Measurements from ENCODE around the gene KPTN.

The KPTN gene

DNA sequence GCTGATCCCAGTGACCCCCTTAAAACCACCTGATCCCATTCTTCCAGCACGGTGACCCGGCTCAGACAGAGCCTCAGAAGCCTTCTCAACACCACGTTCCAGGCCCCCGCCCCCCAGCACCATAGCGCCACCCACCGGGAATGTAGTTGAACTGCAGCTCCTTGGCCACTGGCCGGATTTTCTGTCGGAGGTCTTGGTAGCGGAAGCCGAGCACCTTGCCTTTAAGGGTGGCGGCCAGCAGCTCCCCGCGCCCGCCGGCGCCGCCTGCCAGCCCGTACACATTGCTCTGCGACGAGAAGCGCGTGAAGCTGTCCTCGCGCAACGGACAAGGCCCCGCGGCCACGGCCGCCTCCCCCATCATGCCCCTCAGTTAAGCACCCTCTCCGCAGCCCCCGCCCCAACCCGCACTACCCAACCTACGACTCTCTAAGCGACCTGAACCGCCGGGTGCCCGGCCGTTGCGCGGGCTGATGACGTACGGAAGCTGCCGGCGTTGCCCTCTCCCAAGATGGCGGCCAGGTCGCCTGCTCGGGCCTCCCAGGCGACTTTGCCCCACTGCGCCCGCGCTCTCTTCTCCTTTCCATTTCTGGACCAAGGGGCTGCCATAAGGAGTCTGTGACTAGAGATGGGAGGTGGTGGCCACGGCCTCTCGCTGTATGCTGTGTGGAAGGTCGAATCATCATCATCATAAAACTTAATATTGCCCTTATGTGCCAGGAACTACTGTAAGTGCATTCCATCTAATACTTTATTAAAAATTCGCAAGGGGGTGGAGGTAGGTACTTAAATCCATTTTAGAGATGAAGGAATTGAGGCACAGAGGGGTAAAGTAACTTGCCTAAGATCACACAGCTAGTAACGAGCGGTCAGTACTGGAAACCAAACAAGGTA lies at the start of gene KPTN:
Gene KPTN (minus strand): TSS at position 420 of the 891 bp plus-strand sequence. CDS start 59 bp downstream, at position 361.
- peak; percentile 94 for DNase-seq

DNA sequence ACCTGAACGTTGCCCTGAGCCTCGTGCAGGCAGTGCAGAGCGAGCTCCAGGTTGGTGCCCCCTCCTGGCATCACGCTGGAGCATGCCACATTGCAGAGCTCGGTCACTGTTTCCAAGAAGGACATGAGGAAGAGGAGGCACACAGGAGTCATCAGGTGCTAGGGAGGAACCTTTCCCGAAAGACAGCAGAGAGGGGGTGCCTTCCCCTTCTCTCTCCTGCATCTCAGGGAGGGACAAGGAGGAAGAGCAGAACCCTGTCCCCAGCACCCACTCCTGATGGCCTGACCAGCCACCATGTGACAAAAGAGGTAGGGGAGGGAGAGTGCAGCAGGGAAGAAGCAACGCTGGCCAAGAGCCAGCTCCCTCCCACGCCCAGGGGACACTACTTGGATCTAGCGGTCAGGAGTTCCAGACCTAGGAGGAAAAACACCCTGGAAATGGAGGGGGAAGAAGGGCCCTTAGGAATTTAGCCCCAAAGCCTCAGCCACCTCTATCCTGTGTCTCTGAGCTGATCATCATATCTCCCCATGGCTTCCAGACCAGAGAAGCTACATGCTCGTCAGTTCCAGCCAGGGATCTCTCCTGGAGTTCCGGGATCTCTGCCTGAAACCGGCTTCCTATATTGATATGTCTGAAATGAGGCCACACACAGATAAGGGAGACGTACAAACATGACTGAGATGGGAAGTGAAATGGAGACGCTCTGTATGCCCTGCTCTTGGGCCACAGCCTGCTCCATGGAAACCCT lies 47.8 kb upstream of the KPTN start:
- no peak for DNase-seq

DNA sequence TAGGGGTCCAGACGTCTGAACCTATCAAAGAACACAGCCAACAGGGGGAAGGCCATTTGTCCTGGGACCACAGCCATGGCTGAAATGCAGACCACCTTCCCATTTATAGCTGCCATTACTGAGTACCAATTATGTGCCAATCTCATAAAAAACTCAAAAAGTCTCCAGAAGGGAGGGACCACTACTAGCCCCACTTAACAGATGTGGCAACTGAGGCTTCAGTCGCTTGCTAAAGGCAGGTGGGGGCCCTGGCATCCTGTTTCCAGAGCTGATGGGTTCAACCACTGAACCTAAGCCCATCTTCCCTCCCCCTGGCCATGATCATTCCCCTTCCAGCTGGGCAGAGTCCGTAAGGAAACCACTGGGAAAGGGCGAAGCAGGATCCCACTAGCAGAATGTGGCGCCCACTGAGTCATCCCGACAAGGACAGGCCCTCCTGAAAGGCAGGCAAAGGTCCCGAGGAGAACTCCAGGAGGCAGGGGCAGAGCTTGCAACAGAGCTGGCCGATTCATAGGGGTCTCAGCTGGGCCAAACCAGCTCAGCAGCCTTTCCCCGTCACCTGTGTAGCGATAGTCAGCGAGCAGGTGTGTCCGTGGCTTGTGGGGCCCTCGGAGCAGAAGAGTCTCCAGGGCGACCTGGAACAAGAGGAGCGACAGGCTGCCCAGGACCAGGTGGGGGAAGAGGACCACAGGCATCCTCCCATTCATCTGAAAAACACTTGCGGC lies 45.2 kb upstream of the KPTN start:
- DNase-seq, result no peak

DNA sequence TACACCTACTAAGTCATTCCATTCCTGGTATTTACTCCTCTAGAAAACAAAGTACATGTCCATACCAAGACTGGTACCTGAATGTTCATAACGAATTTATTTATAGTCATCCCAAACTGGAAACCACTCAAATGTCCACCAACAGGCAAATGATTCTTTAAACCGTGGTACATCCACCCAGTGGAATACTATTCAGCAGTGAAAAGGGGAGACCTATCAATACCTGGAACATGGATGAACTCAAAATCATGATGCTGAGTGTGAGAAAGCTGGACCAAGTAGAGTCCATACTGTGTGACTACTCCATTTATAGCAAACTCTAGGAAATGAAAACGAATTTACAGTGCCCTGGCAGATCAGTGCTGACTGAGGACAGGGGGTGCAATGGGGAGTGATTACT lies 42.8 kb upstream of the KPTN start:
- DNase-seq, result no peak

DNA sequence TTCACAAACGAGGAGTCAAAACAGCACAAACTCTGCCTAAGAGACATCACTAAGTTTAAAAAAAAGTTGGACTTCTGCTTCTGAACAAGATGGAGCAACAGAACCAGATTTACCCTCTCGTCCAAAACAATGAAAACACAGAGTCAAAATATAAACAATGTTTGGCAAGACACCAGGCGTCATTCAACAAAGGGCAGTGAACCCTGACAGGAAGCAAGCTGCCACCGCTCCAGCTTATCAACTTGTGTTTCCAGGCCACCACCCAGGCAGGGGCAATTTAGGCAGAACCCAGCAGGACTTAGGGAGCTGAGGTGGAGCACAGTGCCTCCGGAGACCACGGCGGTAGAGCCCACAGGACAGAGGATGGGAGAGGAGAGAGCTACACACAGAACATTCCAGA lies 39.5 kb upstream of the KPTN start:
- no peak for DNase-seq

DNA sequence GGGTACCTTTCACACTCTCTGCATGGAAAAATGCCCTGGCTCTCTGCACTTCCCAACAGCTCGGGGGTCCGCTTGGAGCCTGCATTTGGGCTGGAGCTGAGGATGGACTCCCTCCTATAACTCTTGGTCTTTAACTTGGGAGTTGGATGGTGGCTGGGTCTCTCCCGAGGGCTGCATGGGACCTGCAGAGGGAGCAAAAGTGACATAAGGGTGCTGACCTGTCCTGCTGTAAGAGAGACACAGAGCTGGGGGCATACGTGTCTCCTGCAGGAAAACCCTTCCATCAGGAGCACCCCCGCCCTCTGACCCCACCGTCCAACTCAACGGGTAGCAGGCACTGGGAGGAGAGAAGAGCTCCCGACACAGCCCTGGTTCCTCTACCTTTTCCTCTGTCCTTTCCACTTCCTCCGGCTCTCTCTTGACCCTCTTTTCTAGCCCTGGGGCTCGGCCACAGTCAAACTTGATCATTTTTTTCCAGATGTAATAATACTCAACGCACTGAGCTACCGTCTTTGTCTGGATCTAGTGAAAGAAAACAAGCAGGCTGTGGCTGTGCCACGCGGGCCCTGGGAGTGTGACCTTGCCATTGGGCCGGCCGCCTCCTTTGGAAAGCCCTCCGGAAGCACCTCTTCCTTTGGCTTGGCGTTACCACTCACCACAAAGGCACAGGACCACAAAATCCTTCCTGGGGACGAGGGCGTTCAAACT lies 37.6 kb upstream of the KPTN start:
- DNase-seq, result no peak

DNA sequence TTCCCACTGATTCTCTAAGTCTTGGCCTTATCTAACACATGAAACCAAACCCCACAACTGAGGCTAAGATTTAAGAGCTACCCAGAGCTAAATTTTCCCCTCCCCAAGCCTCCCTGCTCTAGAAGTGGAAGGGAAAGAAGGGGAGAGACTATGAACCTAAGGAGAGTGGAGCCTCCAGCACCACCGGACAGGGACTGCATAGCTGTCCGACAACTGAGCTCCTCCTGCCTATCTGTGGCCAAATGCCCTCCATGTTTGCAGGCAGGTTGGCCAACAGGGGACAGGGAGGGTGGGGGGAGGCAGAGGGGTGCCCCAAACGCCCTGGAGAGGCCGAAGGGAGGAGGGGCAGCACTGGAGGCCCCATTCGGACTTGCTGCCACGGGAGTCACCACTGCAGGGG lies 36.8 kb upstream of the KPTN start:
- DNase-seq, result no peak

DNA sequence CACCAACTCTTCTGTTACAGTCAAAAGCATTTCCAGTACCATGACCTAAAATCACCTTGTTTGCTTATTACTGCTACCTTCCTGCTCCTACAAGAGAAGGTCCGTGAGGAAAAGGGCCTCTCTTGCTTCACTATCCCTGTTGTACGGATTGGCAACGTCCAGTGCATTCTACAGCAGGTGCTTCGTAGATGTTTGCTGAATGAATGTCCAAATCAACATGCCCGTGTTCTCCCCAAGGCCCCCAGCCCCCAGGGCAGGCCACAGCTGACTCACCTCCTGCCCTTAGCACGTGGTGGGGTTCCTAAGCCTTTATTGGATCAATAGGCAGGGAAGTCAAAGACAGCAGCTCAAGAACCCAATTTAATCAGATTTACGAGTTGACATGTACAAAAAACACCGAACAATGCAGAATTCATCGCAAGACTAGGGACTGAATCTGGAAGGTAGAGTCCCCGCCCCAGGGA lies 36.4 kb upstream of the KPTN start:
- no peak for DNase-seq

DNA sequence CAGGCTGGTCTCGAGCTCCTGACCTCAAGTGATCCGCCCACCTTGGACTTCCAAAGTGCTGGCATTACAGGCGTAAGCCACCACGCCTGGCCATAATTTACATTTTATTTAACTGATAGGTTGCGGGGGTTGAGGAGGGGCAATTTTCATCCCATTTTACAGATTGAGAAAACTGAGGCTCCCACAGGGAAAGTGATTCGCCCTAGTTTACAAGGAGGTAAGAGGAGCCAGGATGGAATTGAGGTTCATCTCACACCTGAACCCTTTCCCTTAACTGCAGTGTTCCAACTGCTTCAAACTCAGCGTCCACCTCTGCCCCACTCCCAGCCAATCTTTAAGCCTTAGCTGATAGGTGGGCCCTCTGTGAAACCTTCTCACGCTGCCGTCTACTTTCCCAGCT lies 34.8 kb upstream of the KPTN start:
- DNase-seq, result no peak

DNA sequence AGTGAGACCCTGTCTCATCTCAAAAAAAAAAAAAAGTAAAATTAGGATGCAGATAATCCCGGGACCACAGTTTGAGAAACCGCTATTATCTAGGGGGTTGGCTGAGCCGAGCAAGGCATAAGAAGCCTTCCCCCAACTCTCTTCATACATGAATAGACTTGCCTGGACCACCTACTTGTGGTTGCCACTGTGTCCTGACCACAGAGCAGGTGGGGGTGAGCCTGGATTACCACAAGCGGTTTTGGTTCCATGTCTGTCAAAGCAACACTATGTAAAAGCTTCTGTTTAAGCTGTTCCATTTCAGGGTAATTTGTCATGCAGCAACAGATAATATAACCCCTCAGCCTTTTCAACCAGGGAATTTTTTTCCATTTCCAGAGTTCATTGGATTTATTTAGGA lies 34.1 kb upstream of the KPTN start:
- no peak for DNase-seq

DNA sequence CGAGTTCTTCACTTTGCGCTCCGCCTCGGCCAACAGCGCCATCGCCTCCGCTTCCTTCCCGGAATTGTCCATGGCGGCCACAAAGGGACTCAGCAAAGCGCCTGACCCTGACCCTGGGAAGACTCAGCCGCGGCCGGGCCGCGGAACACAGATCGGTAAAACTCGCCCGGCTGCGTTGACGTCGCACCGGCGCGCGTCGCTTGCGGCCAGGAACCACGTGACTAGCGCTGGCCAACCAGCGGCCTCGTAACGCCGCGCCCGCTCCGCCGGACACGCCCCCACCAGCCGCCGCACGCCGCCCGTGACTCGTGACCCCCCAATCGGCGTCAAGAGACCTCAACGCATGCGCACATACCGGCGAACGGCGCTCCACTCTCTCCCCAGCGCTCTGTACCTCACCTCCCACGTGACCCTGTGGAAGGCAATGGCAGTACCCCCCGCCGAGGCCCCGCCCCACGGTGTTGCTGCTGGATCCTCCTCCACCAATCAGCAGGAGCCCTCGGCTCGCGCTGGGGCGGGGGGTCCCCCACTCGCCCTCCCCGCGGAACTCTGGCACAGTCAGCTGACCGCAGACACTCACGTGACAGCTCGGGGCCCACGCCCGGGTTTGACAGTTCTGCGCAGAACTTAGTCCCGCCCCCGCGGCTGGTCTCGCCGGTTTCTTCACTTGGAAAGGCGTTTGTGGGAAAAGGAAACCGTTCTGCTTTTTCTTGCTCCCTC lies 31.0 kb upstream of the KPTN start, which contains the start of gene NAPA:
Gene NAPA (minus strand): TSS at position 195 of the 720 bp plus-strand sequence. CDS start 123 bp downstream, at position 72.
- DNase-seq, result peak; percentile 100

DNA sequence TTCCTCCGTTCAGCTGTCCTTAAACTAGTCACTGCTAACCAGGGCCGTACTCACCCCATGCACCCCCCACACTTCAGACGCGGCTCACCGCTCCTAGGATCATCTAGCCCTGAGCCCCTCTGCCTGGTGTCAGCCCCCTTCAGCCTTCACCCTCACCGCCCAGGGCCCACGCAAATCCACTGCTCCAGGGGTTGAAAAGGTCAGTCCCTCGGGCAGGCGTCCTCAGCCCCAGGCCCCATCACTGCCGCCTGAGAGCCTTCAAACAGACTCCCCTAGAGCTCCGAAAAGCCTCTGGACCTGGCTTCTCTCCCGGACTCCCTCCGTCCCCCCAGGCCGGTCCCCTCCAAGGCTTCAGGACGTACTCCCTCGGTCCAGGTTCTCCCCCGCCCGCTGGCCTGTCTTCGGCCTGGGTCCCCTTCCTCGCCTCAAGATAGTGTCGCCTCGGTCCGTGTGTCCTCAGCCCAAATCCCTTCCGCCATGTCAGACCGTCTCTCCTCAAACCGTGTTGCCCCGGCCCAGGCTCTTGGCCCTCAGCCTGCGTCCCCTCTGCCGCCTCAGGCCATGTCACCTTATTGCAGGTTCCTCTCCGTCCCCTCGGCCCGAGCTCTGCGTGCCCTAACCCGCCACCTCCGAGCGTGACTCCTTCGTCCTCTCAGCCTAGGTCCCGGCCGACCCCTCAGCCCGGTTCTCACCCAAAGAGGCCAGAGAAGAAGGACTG lies 30.3 kb upstream of the KPTN start:
- no peak for DNase-seq

DNA sequence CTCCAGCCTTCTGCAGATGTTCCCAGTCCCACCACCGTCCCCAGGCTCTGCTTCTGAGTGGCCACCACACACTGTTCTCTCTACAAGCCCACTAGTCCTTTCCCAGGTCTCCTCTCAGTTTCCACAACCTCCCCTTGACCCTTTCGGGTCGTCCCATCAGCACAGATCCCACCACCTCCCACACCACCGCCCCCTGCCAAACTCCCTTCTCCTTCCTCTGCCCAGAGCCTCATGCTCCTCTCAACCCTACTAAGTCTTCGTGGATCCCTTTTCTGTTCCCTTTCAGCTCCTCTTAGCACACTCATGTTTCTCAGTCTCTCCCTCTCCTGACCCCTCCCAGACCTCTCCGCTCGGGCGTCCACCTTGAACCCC lies 28.9 kb upstream of the KPTN start:
- no peak for DNase-seq

DNA sequence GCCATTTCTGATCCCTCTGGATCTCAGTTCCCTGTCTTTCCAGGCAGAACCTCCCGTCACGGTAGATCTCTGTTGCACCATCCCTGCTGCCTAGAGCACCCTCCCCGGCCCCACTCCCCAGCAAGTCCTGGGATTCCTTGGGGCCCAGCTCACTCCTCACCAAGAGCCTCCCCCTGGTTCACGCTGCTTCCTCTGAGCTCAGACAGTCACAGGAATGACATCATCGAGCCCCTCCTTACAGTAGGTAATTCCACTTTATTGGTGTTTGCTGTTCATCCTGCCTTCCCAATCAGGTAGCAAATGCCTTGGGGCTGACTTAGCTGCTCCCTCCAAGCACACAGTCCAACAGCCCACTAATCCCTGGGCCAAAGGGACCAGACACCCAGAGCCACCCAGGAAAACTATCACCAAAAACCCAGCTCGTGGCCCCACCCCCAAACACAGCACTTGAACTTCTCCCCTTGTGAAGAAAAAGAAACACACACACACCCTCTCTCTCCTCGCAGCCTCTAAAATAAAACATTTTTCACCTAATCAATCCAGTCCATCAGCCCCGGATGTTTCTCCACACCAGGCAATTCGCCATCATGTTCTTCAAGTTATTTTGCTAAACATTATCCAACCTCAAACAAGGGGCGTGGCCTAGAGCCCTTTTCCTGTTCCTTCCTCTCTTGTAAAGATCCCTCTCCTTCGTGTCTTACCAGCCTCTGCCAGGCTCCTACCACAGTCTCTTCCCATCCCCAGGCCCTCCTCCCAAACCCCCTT lies 28.3 kb upstream of the KPTN start:
- DNase-seq, result no peak

DNA sequence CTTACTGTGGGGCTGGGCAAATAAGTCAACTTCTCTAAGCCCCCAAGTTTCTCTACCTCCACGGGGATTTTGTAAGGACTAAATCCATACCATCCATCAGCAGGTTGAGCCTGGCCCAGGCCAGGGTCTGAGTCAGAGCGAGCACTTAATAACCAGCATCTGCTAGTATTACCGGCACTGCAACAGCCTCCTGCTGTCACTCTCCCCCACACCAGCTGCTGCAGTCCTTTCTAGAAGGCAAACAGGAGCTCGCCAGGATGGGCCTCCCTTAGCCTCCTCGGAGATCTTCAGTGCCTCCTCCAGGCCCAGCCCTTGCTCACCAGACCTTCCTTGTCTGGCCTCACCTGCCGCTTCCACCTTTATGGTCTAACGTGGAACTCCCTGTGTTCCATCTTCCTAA lies 27.7 kb upstream of the KPTN start:
- DNase-seq, result no peak

DNA sequence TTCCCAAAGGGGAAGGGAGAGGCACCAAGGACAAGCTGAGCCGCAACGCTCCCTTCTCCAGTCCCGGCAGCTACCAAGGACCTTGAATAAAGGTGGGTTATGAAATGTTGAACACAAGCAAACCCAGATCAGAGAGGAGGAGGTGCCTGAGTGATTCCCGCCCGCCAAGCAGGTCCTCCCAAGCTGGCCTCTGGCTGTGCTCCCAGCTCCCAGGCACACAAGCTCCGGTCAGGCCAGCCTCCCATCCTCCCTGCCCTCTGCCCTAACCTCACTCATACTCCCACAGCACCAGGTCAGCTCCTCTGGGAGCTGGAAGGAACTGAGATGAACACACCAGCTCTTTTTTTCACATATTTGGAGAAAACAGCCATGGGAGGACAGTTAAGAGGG lies 27.1 kb upstream of the KPTN start:
- no peak for DNase-seq

DNA sequence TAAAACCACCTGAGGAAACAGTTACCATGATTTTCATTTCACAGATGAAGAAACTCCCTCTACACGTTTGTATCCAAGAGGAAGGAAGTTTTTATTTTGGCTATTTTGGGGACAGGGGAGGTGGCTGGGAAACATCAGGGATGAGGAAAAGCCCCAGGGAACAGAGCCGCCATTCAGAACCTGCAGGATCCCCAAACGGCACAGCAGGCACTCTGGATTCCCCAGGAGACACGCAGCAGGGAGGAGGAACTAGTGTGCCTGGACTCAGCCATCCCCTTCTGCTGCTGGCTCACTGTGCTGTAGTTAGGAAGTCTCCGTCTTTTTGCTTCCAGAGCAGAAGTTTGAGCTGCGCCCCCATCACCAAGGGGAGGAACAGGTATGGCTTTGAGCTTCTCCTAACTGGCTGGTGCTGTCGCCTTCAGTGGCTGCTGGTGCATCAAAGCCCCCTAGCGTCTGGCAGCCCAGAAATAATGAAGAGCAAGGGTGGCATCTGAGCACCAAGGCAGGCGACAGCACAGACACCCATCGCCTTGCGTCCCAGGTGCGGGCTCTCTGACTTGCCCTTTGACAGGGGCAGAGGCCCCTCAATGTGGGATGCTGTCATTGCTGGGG lies 26.6 kb upstream of the KPTN start:
- no peak for DNase-seq

DNA sequence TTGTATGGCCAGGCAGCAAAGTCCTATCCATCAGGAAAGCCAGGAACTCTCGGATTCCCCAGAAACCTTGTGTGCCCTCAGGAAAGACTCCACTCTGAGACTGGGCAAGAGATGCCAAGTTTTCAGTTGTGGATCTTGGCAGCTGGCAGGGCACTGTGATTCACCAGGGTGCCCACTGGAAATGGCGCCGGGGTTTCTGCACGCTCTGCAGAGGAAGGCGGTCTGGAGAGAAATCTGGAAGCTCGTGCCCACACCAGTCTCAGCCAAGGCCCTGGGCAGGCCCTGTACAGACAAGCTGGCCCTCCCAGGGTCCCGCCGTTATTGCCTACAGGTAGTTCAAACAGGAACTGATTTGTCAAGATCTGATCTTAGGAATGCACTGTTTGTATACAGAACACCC lies 26.0 kb upstream of the KPTN start:
- DNase-seq, result no peak

DNA sequence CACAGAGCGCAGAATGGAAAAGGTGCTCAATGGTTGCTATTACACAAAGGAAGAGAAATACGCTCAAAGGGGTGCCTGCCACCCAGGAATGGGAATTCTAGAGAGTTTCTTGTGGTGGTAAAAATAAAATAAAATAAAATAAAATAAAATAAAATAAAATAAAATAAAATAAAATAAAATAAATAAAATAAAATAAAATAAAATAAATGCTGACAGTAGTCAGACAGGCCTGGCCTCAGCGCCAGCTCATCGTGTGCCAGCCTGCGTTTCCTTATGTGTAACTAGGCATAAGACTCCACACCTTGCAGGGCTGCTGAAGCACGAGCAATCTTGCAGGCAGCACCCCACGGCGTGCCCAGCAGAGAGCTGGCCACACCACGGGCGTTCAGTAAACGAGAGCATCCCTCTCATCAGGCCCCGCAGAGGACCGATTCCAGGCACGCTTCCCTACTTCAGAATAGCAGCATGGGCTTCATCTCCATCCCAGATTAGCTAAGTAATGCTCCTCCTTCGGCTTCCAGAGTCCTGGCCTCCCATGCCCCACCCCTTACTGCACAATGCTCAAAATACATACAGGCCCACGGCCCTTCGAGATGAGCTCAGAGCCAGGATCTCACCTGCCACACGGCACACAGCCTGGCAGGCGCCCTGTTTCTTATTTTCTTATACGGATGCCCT lies 25.3 kb upstream of the KPTN start:
- no peak for DNase-seq

Measured in femur (tissue), 1 donor.